HepG2 (cell line): ENCODE measurements around the gene UBAP1. TPM values are rescaled to one million over a fixed set of nuclear protein-coding genes. Genes with fewer than 3 reads are reported as not detected.

Experiments
- ATAC-seq: fragments of 200-7000 bp; cut with Tn5 transposase; 3 replicates; pipeline ENCODE4 v1.9.1; 2020; ENCODE audit warnings: mild to moderate bottlenecking, moderate library complexity
- BruUV-seq: library from RNA; stranded (reverse); fragments of 400-500 nt; replicated peaks from 2 replicates; lab custom pipeline; 2021; lab: Mats Ljungman, UMichigan
- CTCF ChIA-PET: fragments of 300-600 bp; formaldehyde crosslinking; extraction: SDS; loops from one replicate; lab custom pipeline; 2021; ENCODE audit warnings: low total read pairs, inconsistent platforms, low intra/inter-chr PET ratio; lab: Yijun Ruan, JAX
- POLR2A ChIA-PET: fragments of 350-600 bp; sonication (Branson Sonifier 250); formaldehyde crosslinking; loops from one replicate; lab custom pipeline; 2020; ENCODE audit warnings: antibody characterized with exemption, inconsistent platforms; lab: Yijun Ruan, JAX
- DNase-seq: peaks from one replicate; pipeline ENCODE4 v3.0.0-alpha.2; 2015; ENCODE audit warnings: low spot score
- FAIRE-seq: peaks from 3 replicates; lab custom pipeline; 2011; peaks lifted over from hg19 to GRCh38; lab: Jason Lieb, UNC
- H2AFZ ChIP-seq: one replicate; pipeline ENCODE4 v1.6.1; 2011; ENCODE audit warnings: low read length, inconsistent platforms
- H3K27ac ChIP-seq: fragments of 300-600 bp; 3 replicates; pipeline ENCODE4 v1.8.0; 2011; ENCODE audit warnings: mixed run types, mild to moderate bottlenecking, mixed read lengths, low read length, inconsistent platforms; ENCODE audit not compliant: insufficient read depth; ENCODE audit errors: extremely low read length
- H3K27me3 ChIP-seq, 2 experiments: fragments of 200-600 bp in 1 of 2; 2 replicates in 1 of 2; 3 replicates in 1 of 2; pipeline versions ENCODE4 v1.6.0 to v1.8.0; 2011; ENCODE audit warnings: low read length in 2 of 2, mild to moderate bottlenecking in 2 of 2, moderate library complexity in 2 of 2, inconsistent platforms in 1 of 2; ENCODE audit not compliant: insufficient read depth in 2 of 2, control insufficient read depth in 1 of 2
- H3K36me3 ChIP-seq, 2 experiments: fragments of 200-600 bp in 1 of 2; replicated peaks in 1 of 2; 2 replicates in 1 of 2; 3 replicates in 1 of 2; pipeline versions ENCODE4 v1.5.1 to v1.8.0; 2011; ENCODE audit warnings: low read length in 2 of 2, inconsistent platforms in 1 of 2; ENCODE audit not compliant: insufficient read depth in 2 of 2, control insufficient read depth in 1 of 2
- H3K4me1 ChIP-seq: 2 replicates; pipeline ENCODE4 v1.5.1; 2012; ENCODE audit warnings: low read length, inconsistent platforms; ENCODE audit not compliant: insufficient read depth
- H3K4me2 ChIP-seq: 2 replicates; pipeline ENCODE4 v1.6.0; 2011; ENCODE audit warnings: low read depth, low read length, inconsistent platforms
- H3K4me3 ChIP-seq, 3 experiments: fragments of 200-600 bp in 1 of 3; sonication (generic), shearing (Covaris generic) in 1 of 3; replicated peaks in 1 of 3; 2 replicates each; pipeline ENCODE4 v1.5.1; 2011 to 2016; ENCODE audit warnings: low read length in 3 of 3, inconsistent platforms in 2 of 3, low read depth in 2 of 3, mild to moderate bottlenecking in 2 of 3, control low read depth in 1 of 3, mixed read lengths in 1 of 3; ENCODE audit not compliant: insufficient read depth in 1 of 3
- H3K79me2 ChIP-seq: one replicate; pipeline ENCODE4 v1.6.1; 2011; ENCODE audit warnings: low read length, inconsistent platforms; ENCODE audit not compliant: insufficient read depth
- H3K9ac ChIP-seq: 2 replicates; pipeline ENCODE4 v1.6.0; 2011; ENCODE audit warnings: mild to moderate bottlenecking, low read depth, low read length, inconsistent platforms; ENCODE audit not compliant: insufficient read depth
- H3K9me3 ChIP-seq: 2 replicates; pipeline ENCODE4 v1.5.1; 2012; ENCODE audit warnings: mild to moderate bottlenecking, low read length
- H4K20me1 ChIP-seq: 2 replicates; pipeline ENCODE4 v1.6.0; 2011; ENCODE audit warnings: inconsistent platforms, mild to moderate bottlenecking, low read length, moderate library complexity; ENCODE audit not compliant: insufficient read depth
- AGO1 ChIP-seq: fragments of 200-400 bp; formaldehyde crosslinking; IDR thresholded peaks from 2 replicates; pipeline ENCODE4 v1.6.1; 2017; ENCODE audit warnings: mild to moderate bottlenecking, low read depth, low read length, moderate library complexity; ENCODE audit not compliant: poor library complexity, severe bottlenecking
- ETV6 ChIP-seq: sonication (generic); formaldehyde crosslinking; conservative IDR thresholded peaks from 2 replicates; pipeline ENCODE4 v1.4.0; 2020; ENCODE audit warnings: missing genetic modification reagents
- GLMP ChIP-seq: sonication (generic); formaldehyde crosslinking; IDR thresholded peaks from 2 replicates; pipeline ENCODE4 v1.9.0; 2021; ENCODE audit warnings: missing genetic modification reagents, mild to moderate bottlenecking, borderline replicate concordance
- GPN1 ChIP-seq: sonication (generic); formaldehyde crosslinking; IDR thresholded peaks from 2 replicates; pipeline ENCODE4 v1.5.1; 2020; ENCODE audit warnings: missing genetic modification reagents, borderline replicate concordance
- JARID2 ChIP-seq: sonication (generic); formaldehyde crosslinking; IDR thresholded peaks from 2 replicates; pipeline ENCODE4 v1.8.1; 2023; ENCODE audit warnings: missing genetic modification reagents, inconsistent platforms; ENCODE audit not compliant: insufficient replicate concordance
- MBD4 ChIP-seq: IDR thresholded peaks from 2 replicates; pipeline ENCODE4 v1.6.1; 2012; ENCODE audit warnings: low read length, inconsistent platforms, borderline replicate concordance
- POLR2G ChIP-seq: fragments of 200-400 bp; formaldehyde crosslinking; IDR thresholded peaks from 2 replicates; pipeline ENCODE4 v1.6.1; 2018; ENCODE audit warnings: mild to moderate bottlenecking, low read depth, low read length, moderate library complexity
- RORA ChIP-seq: sonication (generic); formaldehyde crosslinking; IDR thresholded peaks from 2 replicates; pipeline ENCODE4 v1.5.0; 2020; ENCODE audit warnings: mild to moderate bottlenecking, missing genetic modification reagents, moderate library complexity
- ZNF337 ChIP-seq: sonication (generic); formaldehyde crosslinking; IDR thresholded peaks from 2 replicates; pipeline ENCODE4 v1.5.1; 2020; ENCODE audit warnings: missing genetic modification reagents, low read depth, mild to moderate bottlenecking, borderline replicate concordance
- ZNF629 ChIP-seq: sonication (generic); formaldehyde crosslinking; conservative IDR thresholded peaks from 2 replicates; pipeline ENCODE4 v1.5.0; 2020; ENCODE audit warnings: missing genetic modification reagents
- WGBS: methylation state at CpG from one replicate; pipeline ENCODE4 v1.1.6; 2017; ENCODE audit warnings: low lambda C conversion rate; 5-methylcytosine and 5-hydroxymethylcytosine counted together
- in situ Hi-C: cut with HindIII; loops from 2 replicates; pipeline ENCODE4 v1.10.0; 2017; ENCODE audit warnings: low pct_unique_long_range_greater_than_20kb; ENCODE audit not compliant: extremely low pct_ligation_motif_present
- intact Hi-C: fragments of 100-400 bp; cut with micrococcal nuclease; formaldehyde crosslinking; loops from one replicate; pipeline ENCODE4 v1.10.0; 2022; ENCODE audit not compliant: unreplicated experiment
- polyA plus RNA-seq, 8 experiments: library from polyadenylated mRNA; depleted of rRNA in 3 of 8; stranded (reverse) in 7 of 8; unstranded in 1 of 8; fragments of >200 nt; fragmentation: Illumina TruSeq in 4 of 8; extraction: Trizol in 4 of 8; gene quantifications; 2 replicates each; pipeline versions ENCODE4 v1.2.1 to v1.2.3, GENCODE V29; 2011 to 2016; ENCODE audit warnings: low read depth in 4 of 8, missing spikeins in 1 of 8, mixed read lengths in 1 of 8; ENCODE audit not compliant: insufficient read depth in 1 of 8
- total RNA-seq, 5 experiments: library from RNA; depleted of rRNA; stranded (reverse); fragments of >200 nt; fragmentation: Illumina TruSeq; extraction: Trizol; gene quantifications; 2 replicates each; pipeline ENCODE4 v1.2.3, GENCODE V29; 2016; ENCODE audit warnings: low read depth in 1 of 5
- TF ChIP-seq, protein P1 (sequence below): sonication (generic); formaldehyde crosslinking; IDR thresholded peaks from 2 replicates; pipeline ENCODE4 v1.4.0; 2020; ENCODE audit warnings: missing genetic modification reagents
- TF ChIP-seq, protein P2 (sequence below): sonication (generic); formaldehyde crosslinking; IDR thresholded peaks from 2 replicates; pipeline ENCODE4 v1.8.0; 2022; ENCODE audit warnings: mild to moderate bottlenecking, missing genetic modification reagents, borderline replicate concordance

Gene UBAP1
- total and polyA plus RNA-seq, 2 of the 13 experiments (the other 11 are each of a cell fraction or from before 2014, with no cell fraction given), result 19.5 to 40.5 TPM

- intact Hi-C loops, result no loop called here
- no peaks in the 10 kb centered on the region for H3K36me3 ChIP-seq
- H3K4me2 ChIP-seq, result no peak overlapping the region
- no TSS peak for BruUV-seq
- DNase-seq (no peak), FAIRE-seq (no peak), ATAC-seq (no peak)
- H2AFZ ChIP-seq, result no peak overlapping the region
- no peaks in the 10 kb centered on the region for H4K20me1 ChIP-seq
- H3K79me2 ChIP-seq, result no peaks in the 10 kb centered on the region
- no peaks in the 10 kb centered on the region for H3K9me3 ChIP-seq
- ChIA-PET CTCF (no interaction called here), POLR2A (interaction anchor here (1.0 kb wide), 1 partner anchor 27 kb away, joined by 4 read pairs; the partner anchor contains the start of gene UBAP1)
- H3K27ac ChIP-seq, result no peak overlapping the region
- WGBS, result 29% methylated on average over 4 of the region's 4 CpGs
- in situ Hi-C loops, result no loop called here
- H3K4me1 ChIP-seq, result no peaks in the 10 kb centered on the region; the same call in 1 of the 2 replicates
- H3K27me3 ChIP-seq, result no peaks in the 10 kb centered on the region; a peak in 1 of 5 replicates
- no peak overlapping the region for H3K4me3 ChIP-seq
- TF ChIP-seq MBD4, result no peak
- no peak for TF ChIP-seq POLR2G
- TF ChIP-seq AGO1, result no peak
- no peak for TF ChIP-seq ETV6 (CRISPR knock-in tag)
- no peak for TF ChIP-seq ZNF337
- TF ChIP-seq GLMP (CRISPR knock-in tag), result no peak
- no peak for TF ChIP-seq GPN1
- TF ChIP-seq ZNF629 (CRISPR knock-in tag), result no peak
- TF ChIP-seq RORA (CRISPR knock-in tag), result no peak
- TF ChIP-seq, protein P1, sequence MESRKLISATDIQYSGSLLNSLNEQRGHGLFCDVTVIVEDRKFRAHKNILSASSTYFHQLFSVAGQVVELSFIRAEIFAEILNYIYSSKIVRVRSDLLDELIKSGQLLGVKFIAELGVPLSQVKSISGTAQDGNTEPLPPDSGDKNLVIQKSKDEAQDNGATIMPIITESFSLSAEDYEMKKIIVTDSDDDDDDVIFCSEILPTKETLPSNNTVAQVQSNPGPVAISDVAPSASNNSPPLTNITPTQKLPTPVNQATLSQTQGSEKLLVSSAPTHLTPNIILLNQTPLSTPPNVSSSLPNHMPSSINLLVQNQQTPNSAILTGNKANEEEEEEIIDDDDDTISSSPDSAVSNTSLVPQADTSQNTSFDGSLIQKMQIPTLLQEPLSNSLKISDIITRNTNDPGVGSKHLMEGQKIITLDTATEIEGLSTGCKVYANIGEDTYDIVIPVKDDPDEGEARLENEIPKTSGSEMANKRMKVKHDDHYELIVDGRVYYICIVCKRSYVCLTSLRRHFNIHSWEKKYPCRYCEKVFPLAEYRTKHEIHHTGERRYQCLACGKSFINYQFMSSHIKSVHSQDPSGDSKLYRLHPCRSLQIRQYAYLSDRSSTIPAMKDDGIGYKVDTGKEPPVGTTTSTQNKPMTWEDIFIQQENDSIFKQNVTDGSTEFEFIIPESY (CRISPR knock-in tag), result no peak
- no peak for TF ChIP-seq JARID2
- TF ChIP-seq, protein P2, sequence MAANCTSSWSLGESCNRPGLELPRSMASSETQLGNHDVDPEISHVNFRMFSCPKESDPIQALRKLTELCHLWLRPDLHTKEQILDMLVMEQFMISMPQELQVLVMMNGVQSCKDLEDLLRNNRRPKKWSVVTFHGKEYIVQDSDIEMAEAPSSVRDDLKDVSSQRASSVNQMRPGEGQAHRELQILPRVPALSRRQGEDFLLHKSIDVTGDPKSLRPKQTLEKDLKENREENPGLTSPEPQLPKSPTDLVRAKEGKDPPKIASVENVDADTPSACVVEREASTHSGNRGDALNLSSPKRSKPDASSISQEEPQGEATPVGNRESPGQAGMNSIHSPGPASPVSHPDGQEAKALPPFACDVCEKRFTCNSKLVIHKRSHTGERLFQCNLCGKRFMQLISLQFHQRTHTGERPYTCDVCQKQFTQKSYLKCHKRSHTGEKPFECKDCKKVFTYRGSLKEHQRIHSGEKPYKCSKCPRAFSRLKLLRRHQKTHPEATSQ (CRISPR knock-in tag), result no peak
- H3K9ac ChIP-seq, result no peak overlapping the region
Measured at GRCh38 chr9:34151398-34151797, 27.4 kb upstream of the UBAP1 start.
